H1 (cell line): ENCODE measurements around the gene SSC5D.
A peak's percentile ranks its signal among the peaks of the same experiment; 100 is the strongest.

Experiments used
- CHD1 ChIP-seq: IDR thresholded peaks from 2 replicates; pipeline ENCODE4 v1.6.1; 2012; ENCODE audit warnings: low read depth, low read length, improper control_type of control experiment
- CTCF ChIP-seq, 3 experiments: IDR thresholded peaks; 1 replicate in 2 of 3; 2 replicates in 1 of 3; pipeline versions ENCODE4 v1.5.1 to v1.6.1; 2011; ENCODE audit warnings: low read length in 3 of 3, mild to moderate bottlenecking in 3 of 3, inconsistent platforms in 2 of 3, low read depth in 1 of 3, moderate library complexity in 1 of 3; ENCODE audit not compliant: insufficient read depth in 1 of 3; ENCODE audit errors: control extremely low read depth in 1 of 3
- EP300 ChIP-seq, 2 experiments: IDR thresholded peaks; 1 replicate in 1 of 2; 2 replicates in 1 of 2; pipeline ENCODE4 v1.6.1; 2011 to 2012; ENCODE audit warnings: low read depth in 2 of 2, low read length in 2 of 2, mild to moderate bottlenecking in 2 of 2, borderline replicate concordance in 1 of 2, inconsistent platforms in 1 of 2, moderate library complexity in 1 of 2
- JUND ChIP-seq: IDR thresholded peaks from 2 replicates; pipeline ENCODE4 v1.6.1; 2011; ENCODE audit warnings: mild to moderate bottlenecking, improper control_type of control experiment, low read length
- POLR2A ChIP-seq, 2 experiments: IDR thresholded peaks; 1 replicate in 1 of 2; 2 replicates in 1 of 2; pipeline ENCODE4 v1.6.1; 2011; ENCODE audit warnings: low read depth in 2 of 2, low read length in 2 of 2, mild to moderate bottlenecking in 2 of 2; ENCODE audit errors: control extremely low read depth in 1 of 2
- POLR2AphosphoS5 ChIP-seq: IDR thresholded peaks from 2 replicates; pipeline ENCODE4 v1.6.1; 2011; ENCODE audit warnings: low read depth, low read length
- RXRA ChIP-seq: IDR thresholded peaks from 2 replicates; pipeline ENCODE4 v1.6.1; 2011; ENCODE audit warnings: low read depth, mild to moderate bottlenecking, low read length, moderate library complexity; ENCODE audit not compliant: insufficient read depth

- TF ChIP-seq CTCF (IDR thresholded peaks at IDR 0.05; ENCODE audit: control extremely low read depth in 1 of 3, insufficient read depth in 1 of 3, low read depth in 1 of 3, low read length in 3 of 3), result no peak
- no peak for TF ChIP-seq CHD1
- no peak for TF ChIP-seq RXRA
- no peak for TF ChIP-seq EP300 (IDR thresholded peaks at IDR 0.05; ENCODE audit: borderline replicate concordance in 1 of 2, low read depth in 2 of 2, low read length in 2 of 2)
- no peak for TF ChIP-seq JUND
- TF ChIP-seq POLR2A (IDR thresholded peaks at IDR 0.05; ENCODE audit: control extremely low read depth in 1 of 2, low read depth in 2 of 2, low read length in 2 of 2), result peak in 1 of 2 experiments; percentile 37; a peak in 1 of 3 replicates
- no peak for TF ChIP-seq POLR2AphosphoS5
These were observed 36.1 kb upstream of the SSC5D start for GRCh38 chr19:55451965-55452748.
